Cardiac septum (tissue), 1 donor: ENCODE measurements around the gene FAM221B. TPM values are rescaled to one million over a fixed set of nuclear protein-coding genes. Genes with fewer than 3 reads are reported as not detected.

Experiments
- DNase-seq: peaks from one replicate; pipeline ENCODE4 v3.0.0-alpha.2; 2020; ENCODE audit warnings: low spot score
- intact Hi-C: fragments of 100-400 bp; cut with DNase I; formaldehyde crosslinking; loops from one replicate; pipeline ENCODE4 v1.14.0; 2022
- total RNA-seq: library from RNA; stranded (reverse); fragmentation: NEBNext Ultra II Directional; extraction: Animal tissue kit (Norgen Biotek cat#: 25700); gene quantifications from one replicate; pipeline ENCODE4 v1.2.1, GENCODE V29; 2021
- donor health status: DM: no; HTN: no; CAD: no.

The FAM221B gene
- total RNA-seq, 1 donor from 2014 or later, result not detected

DNA sequence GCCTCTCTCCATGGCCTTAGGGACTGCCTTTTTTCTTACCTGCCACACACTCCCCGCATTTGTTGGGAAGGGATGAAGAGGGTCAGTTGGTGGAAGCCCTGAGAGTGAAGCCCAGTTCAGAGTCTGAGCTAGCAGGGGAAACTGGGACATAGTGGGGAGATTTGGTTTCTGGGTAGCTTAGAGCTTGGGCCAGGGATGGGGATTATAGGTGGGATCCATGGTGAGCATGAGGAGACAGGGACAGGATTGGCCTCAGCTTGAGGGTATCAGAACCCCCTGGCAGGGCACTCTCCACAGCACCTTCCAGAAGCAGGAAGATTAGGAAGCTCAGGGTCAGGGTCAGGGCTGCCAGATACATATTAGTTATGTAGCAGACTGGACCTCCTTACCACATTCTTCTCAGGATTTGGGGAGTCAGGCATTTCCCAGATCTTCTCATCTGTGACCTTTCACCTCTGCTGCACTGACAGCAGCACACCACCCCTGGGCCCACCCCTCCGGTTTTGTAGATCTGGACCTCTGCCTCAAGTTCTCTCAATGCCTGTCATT lies 23.8 kb upstream of the FAM221B start:
- DNase-seq, result peak; percentile 6
- intact Hi-C loops, result no loop called here

DNA sequence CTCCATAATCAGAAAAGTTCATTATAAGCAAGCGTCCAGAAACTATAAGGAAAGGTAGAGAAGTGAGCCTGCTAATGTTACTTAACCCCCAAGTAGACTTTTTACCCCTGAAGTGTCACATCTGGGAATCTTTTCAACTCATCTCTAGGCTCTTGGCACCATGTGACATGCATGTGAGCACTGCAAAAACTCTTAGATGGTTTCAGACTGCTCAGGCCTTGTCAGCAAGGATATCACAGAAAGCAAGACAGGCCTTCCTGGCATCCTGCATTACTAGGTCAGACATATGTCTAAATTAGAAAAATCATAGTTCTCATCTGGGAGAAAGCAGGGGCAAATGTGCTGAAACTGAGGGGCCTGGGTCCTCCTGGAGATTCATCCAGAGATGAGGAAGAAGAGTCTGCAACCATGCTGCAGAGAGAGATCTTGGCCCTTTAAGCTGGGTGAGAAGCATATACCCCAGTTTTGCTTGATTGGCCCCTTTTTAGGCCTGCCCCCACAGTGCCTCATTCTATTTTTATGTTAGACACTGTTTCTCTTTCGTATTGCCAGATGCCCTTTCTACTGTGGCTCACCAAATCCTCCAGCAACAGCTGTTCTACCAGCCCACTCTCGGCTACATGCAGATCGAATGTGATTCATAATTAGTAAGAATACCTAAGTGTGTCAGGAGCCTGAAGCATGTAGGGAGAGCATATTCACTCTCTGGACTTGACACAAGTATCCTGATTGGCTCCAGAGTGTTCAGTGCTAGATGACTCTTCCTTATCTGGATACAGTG lies 19.4 kb upstream of the FAM221B start:
- peak; percentile 9 for DNase-seq
- intact Hi-C loops, result no loop called here

- DNase-seq, result no peak
- intact Hi-C loops, result no loop called here
These were observed 17.6 kb upstream of the FAM221B start for GRCh38 chr9:35845824-35846771.

DNA sequence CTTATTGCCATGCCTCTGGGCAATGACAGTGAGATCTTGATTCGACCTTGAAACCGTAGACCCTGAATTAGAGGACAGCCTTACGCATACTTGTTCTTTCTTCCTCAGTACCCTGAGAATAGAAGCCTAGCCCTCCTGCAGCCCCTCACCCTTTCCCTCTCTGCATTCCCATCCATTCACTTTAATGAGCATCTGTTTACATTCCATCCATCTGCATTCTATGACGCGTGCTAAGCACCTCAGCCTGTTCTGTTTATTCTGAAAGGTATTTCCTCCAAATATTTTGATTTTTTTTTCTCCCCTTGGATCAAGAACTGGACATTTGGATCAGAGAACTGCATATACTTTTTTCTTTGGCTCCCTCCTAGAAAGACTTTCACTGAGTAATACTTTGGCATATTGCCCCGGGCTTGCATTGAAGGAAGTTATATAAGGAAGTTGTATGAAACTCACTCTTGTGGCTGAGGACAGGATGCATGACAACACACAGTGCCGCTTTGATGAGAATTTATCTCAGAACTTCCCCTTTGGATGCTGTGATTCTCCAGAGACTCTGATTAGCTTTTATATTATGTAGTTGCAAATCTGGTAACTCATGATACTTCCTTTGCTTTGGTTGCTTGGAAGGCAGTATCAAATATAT lies 16.2 kb upstream of the FAM221B start:
- no peak for DNase-seq
- intact Hi-C loops, result no loop called here

GRCh38 chr9:35842795-35843194 lies 14.3 kb upstream of the FAM221B start:
- DNase-seq, result no peak
- intact Hi-C loops, result no loop called here

DNA sequence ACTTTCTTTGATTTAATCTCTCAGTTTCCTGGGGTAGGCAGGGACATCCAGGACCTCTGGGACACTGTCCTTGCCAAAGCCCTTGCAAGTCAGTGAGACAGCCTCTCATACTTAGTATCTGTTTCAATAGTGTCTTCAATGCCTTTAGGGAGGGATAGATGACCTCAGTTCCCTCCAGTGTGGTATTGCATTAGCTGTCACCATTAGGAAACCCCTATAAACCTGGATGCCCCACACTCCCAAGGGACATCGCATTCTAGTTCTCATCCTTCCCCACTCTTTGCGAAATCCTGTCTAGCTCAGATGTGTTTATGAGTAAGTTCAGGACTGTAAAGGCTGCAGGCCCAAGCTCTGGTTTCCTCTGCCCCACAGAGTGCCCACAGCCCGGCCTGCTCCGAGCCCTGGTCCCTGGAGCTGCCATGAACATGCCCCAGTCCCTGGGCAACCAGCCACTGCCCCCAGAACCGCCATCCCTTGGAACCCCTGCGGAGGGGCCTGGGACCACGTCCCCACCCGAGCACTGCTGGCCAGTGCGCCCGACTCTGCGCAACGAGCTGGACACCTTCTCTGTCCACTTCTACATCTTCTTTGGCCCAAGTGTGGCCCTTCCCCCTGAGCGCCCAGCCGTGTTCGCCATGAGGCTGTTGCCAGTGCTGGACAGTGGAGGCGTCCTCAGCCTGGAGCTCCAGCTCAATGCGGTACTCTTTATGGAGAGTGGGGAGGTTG lies 13.7 kb upstream of the FAM221B start:
- DNase-seq, result no peak
- intact Hi-C loops, result no loop called here

GRCh38 chr9:35841645-35841900 lies 13.0 kb upstream of the FAM221B start:
- intact Hi-C loops, result no loop called here
- no peak for DNase-seq

GRCh38 chr9:35840881-35841644 lies 12.5 kb upstream of the FAM221B start:
- intact Hi-C loops, result no loop called here
- peak; percentile 51 for DNase-seq

DNA sequence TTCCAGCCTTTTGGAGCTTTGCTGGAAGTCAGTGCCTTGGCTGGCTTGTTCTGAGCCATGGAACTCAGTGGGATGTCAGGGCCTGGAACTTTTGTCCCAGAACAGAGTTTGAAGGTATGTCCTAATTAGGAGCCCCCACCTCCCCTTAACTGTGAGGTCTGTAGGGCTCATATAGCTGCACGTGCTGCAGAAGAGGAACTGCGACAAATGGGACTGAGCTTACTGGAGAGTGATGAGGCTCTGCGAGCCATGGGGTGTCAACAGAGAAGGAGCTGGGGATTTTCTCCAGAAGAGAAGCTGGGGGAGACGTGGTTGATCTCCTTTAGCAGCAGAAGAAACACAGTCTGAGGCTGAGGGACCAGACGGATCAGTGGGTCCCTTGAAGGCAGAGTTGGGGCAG lies 11.4 kb upstream of the FAM221B start:
- intact Hi-C loops, result loop anchor here (5.0 kb wide), 1 partner anchor 32 kb away; the partner anchor contains the start of gene OR13J1
- peak; percentile 20 for DNase-seq

GRCh38 chr9:35836595-35836994 lies 8.1 kb upstream of the FAM221B start:
- peak; percentile 66 for DNase-seq
- intact Hi-C loops, result loop anchor here (5.0 kb wide), 1 partner anchor 36 kb away; the partner anchor contains the start of gene OR13J1

GRCh38 chr9:35835766-35836165 lies 7.2 kb upstream of the FAM221B start:
- intact Hi-C loops, result loop anchor here (5.0 kb wide), 1 partner anchor 37 kb away; the partner anchor contains the start of gene OR13J1
- peak; percentile 51 for DNase-seq

DNA sequence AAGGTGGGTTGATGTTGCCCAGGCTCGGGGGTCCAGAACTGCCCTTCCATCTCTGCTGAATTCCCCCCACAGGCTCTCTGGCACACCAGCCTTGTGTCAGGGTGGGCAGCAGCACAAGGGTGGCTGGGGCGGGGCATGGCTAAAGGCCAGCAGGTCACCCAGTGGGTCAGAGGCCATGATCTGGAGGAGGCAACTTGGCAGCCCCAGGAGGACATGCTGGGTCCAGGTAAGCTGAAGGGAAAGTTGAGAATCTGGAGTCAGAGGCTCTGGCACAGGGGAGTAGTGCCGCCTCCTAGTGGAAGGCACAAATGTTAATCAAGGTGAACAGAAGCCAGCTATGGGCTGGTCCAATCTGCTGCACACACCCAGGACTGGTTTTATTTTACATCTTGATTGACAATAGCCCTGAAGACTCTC lies 6.7 kb upstream of the FAM221B start:
- DNase-seq, result peak; percentile 69
- intact Hi-C loops, result loop anchor here (5.0 kb wide), 1 partner anchor 37 kb away; the partner anchor contains the start of gene OR13J1

- intact Hi-C loops, result loop anchor here (5.0 kb wide), 1 partner anchor 38 kb away; the partner anchor contains the start of gene OR13J1
- DNase-seq, result peak; percentile 39
These were observed 6.0 kb upstream of the FAM221B start for GRCh38 chr9:35834260-35835215.

DNA sequence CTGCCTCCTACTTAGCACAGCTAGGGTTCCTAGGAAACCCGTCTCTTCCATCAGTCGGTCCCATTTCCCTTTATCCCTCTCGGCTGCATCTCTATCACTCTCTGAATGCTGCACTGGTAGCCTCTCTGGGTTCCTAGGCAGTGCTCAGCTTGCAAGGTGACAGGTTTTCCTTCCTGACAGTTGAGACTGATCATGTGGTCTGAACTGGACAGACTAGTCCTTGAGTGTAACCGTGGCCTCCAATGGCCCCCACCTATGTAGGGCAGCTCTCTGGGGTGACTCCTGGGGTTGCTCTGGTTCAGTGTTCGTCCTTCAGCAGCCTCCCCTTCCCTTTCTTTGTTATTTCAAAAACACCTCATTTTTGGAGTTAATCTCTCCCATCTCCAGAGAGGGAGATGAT lies 4.3 kb upstream of the FAM221B start:
- intact Hi-C loops, result no loop called here
- DNase-seq, result peak; percentile 41

GRCh38 chr9:35831040-35831439 lies 2.5 kb upstream of the FAM221B start:
- intact Hi-C loops, result no loop called here

DNA sequence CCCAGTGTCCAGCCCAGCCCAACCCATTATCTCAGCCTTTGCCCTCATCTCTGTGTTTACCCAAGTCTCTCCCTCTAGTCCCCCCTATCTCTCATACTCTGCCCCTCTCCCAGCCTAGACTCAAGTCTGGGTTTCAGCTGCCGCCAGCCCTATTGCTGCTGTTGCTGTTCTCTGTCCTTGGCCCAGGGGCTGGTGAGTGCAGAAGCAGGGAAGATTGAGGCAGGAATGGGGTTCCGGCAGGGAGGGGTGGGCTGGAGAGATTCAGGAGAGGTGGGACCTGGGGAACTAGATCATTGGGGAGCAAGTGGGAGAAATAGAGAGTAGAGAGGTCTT lies 1.2 kb upstream of the FAM221B start:
- no peak for DNase-seq
- intact Hi-C loops, result loop anchor here (2.0 kb wide), 1 partner anchor 53 kb away; no protein-coding TSS in a partner anchor

More at GRCh38 chr9:35831040-35831439, 2.5 kb upstream of the FAM221B start:
- peak; percentile 54 for DNase-seq

GRCh38 chr9:35829084-35829763 lies 692 bp upstream of the FAM221B start, which contains the start of gene TMEM8B:
Gene TMEM8B, plus strand, starts transcription at chr9:35829228. Its CDS starts 220 bp downstream, at chr9:35829448.
- DNase-seq, result peak; percentile 98
- intact Hi-C loops, result loop anchor here (2.0 kb wide), 1 partner anchor 54 kb away; no protein-coding TSS in a partner anchor
